Right atrium auricular region (tissue), 2 donors: ENCODE results near the gene SPOCK2. TPM values are rescaled to one million over a fixed set of nuclear protein-coding genes. Genes with fewer than 3 reads are reported as not detected.

Experiments
- DNase-seq: peaks from one replicate; pipeline ENCODE4 v3.0.0-alpha.2; 2019; ENCODE audit warnings: low spot score
- H3K27ac ChIP-seq, 2 donors: fragments of 200-600 bp; sonication (generic); 1 replicate in 1 of 2; 2 replicates in 1 of 2; pipeline ENCODE4 v1.5.1; 2016 to 2019
- H3K27me3 ChIP-seq, 2 donors: fragments of 200-600 bp; sonication (generic); one replicate each; pipeline versions ENCODE4 v1.5.1 to v1.6.0; 2017 to 2019
- H3K36me3 ChIP-seq: fragments of 200-600 bp; sonication (generic); one replicate; pipeline ENCODE4 v1.5.1; 2016
- H3K4me1 ChIP-seq, 2 donors: fragments of 200-600 bp; sonication (generic); one replicate each; pipeline versions ENCODE4 v1.5.1 to v1.6.0; 2017 to 2019
- H3K4me3 ChIP-seq, 2 donors: fragments of 200-600 bp; sonication (generic); 1 replicate in 1 of 2; 2 replicates in 1 of 2; pipeline ENCODE4 v1.5.1; 2017 to 2019; ENCODE audit warnings: mild to moderate bottlenecking in 1 of 2, moderate library complexity in 1 of 2
- H3K9me3 ChIP-seq, 2 donors: fragments of 200-600 bp; sonication (generic); one replicate each; pipeline ENCODE4 v1.5.1; 2019
- total RNA-seq, 2 donors: library from RNA; depleted of rRNA; stranded (reverse); fragments of >200 nt; gene quantifications; one replicate each; pipeline ENCODE4 v1.1.0, GENCODE V29; 2016
- TF ChIP-seq, protein P1 (sequence below), 2 donors: fragments of 200-600 bp; sonication (generic); IDR thresholded peaks; one replicate each; pipeline ENCODE4 v1.5.1; 2019; ENCODE audit warnings: antibody characterized with exemption in 2 of 2

SPOCK2 gene
- total RNA-seq, 2 donors from 2014 or later, result 19.3 to 19.8 TPM

DNA sequence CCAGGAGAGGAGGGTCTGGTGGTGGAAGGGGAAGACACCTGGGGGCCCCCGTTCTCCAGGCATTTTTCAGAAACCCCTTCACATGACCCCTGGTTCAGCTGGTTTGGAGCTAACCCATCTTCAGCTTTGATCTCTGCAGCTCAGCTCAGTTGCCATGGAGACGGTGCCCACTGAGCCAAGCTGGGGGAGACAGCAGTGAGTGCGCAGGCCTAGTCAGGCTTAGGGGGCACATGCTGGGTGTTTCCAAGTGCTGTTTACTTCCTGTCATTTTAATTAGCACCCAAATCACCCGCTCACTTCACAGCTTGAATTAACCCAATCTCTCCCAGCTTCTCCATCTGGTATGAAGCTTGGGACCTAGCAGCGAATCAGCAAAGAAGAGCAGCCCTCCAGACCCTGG, 9.0 kb downstream of the SPOCK2 start:
- Histone ChIP-seq H3K4me3 (no peak overlapping the region), H3K4me1 (no peaks in the 10 kb centered on the region), H3K36me3 (no peaks in the 10 kb centered on the region), H3K27me3 (no peaks in the 10 kb centered on the region), H3K9me3 (no peaks in the 10 kb centered on the region), H3K27ac (no peak overlapping the region)
- TF ChIP-seq, protein P1, sequence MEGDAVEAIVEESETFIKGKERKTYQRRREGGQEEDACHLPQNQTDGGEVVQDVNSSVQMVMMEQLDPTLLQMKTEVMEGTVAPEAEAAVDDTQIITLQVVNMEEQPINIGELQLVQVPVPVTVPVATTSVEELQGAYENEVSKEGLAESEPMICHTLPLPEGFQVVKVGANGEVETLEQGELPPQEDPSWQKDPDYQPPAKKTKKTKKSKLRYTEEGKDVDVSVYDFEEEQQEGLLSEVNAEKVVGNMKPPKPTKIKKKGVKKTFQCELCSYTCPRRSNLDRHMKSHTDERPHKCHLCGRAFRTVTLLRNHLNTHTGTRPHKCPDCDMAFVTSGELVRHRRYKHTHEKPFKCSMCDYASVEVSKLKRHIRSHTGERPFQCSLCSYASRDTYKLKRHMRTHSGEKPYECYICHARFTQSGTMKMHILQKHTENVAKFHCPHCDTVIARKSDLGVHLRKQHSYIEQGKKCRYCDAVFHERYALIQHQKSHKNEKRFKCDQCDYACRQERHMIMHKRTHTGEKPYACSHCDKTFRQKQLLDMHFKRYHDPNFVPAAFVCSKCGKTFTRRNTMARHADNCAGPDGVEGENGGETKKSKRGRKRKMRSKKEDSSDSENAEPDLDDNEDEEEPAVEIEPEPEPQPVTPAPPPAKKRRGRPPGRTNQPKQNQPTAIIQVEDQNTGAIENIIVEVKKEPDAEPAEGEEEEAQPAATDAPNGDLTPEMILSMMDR (IDR thresholded peaks at IDR 0.05), result no peak
- no peak for DNase-seq

DNA sequence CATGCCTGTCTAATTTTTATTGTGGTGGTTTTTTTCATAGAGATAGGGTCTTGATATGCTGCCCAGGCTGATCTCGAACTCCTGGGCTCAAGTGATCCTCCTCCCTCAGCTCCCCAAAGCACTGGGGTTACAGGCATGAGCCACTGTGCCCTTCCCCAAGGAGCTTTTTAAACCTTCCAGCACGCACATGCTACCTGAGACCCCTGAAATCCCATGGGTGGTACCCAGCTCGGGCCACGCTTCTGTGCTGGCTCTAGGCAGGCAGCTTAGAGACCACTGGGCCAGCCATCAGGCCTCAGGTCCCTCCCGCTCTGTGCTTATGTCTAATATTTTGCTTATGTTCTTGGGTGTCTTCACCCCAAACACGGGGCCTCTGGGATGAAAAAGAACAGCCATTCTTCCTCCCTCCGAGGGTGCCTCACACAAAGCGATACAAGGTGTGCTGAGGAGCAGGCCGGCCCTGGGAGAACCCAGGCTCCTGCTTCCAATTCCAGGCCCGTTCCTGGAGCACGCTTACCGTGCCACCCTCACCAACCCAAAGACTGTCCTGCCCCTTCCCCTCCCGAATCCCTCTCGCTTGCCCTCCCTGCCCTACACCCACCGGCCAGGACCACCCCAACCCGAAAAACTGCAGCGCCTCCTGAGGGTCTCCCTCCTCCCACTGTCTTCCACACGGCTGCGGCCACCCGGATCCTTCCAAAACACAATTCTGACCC, 10.9 kb downstream of the SPOCK2 start:
- no peak for DNase-seq
- H3K36me3 ChIP-seq, result no peaks in the 10 kb centered on the region
- H3K27ac ChIP-seq, result no peak overlapping the region
- peaks cover 0 to 11% of the 10 kb centered on the region in 2 donors for H3K4me1 ChIP-seq
- no peaks in the 10 kb centered on the region for H3K9me3 ChIP-seq
- TF ChIP-seq, protein P1 (IDR thresholded peaks at IDR 0.05), result no peak
- H3K4me3 ChIP-seq, result no peak overlapping the region
- no peaks in the 10 kb centered on the region for H3K27me3 ChIP-seq

DNA sequence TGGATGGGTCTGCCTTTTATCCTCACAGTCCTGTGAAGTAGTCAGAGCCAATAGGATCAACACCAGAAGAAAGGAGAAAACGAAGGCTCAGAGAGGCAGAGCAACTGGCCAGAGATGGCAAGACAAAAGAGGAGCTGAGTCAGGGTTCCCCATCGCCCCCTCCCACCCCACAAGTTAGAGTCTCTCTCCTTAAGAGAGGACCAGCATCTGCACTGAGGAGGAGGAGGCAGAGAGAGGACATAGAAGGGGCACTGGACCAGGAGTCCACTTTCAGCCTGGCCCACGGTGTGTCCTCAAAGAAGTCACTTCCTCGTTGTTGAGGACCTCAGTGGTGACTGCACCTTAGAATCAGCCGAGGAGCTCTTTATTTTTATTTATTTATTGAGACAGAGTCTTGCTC, 11.6 kb downstream of the SPOCK2 start:
- TF ChIP-seq, protein P1 (IDR thresholded peaks at IDR 0.05), result no peak
- Histone ChIP-seq H3K27ac (no peak overlapping the region), H3K4me1 (peaks cover 0 to 11% of the 10 kb centered on the region in 2 donors), H3K36me3 (no peaks in the 10 kb centered on the region), H3K9me3 (no peaks in the 10 kb centered on the region), H3K4me3 (no peak overlapping the region), H3K27me3 (no peaks in the 10 kb centered on the region)
- no peak for DNase-seq

DNA sequence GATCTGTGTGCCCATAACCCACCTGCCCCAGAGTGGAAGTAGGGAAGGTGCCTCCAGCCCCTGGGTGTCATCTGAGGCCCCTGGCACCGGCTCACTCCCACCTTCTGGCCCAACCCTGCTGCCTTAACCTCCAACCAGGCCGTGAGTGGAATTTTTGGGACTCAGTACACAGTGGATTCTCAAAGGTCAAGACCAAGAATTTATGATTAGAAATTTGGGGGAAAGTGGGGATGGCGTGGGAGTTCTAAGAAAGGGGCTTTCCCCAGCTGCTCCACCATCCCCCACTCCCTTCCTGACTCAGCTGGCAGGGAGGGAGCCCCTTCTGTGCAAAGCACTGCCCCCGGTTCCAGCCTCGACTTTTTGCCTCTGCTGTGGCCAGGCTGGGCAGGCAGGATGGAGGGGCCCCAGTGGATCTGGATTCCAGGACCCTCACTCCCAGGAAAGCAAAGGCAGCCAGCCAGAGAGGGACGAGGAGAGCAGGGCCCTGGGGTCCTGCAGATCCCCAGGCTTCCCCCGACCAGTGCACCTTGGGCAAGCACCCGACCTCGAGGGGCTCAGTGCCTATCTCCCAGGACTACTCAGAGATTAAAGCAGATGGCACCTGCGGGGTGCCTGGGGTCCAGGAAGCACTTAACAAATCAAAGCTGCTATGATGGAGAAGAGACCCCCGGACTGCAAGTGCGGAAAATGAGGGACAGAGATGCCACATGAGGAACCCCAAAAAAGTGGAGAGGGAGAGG, 12.8 kb downstream of the SPOCK2 start:
- no peaks in the 10 kb centered on the region for H3K9me3 ChIP-seq
- TF ChIP-seq, protein P1 (IDR thresholded peaks at IDR 0.05), result no peak
- H3K27me3 ChIP-seq, result no peaks in the 10 kb centered on the region
- peaks cover 0 to 11% of the 10 kb centered on the region in 2 donors for H3K4me1 ChIP-seq
- DNase-seq, result no peak
- no peak overlapping the region for H3K4me3 ChIP-seq
- no peaks in the 10 kb centered on the region for H3K36me3 ChIP-seq
- H3K27ac ChIP-seq, result no peak overlapping the region

DNA sequence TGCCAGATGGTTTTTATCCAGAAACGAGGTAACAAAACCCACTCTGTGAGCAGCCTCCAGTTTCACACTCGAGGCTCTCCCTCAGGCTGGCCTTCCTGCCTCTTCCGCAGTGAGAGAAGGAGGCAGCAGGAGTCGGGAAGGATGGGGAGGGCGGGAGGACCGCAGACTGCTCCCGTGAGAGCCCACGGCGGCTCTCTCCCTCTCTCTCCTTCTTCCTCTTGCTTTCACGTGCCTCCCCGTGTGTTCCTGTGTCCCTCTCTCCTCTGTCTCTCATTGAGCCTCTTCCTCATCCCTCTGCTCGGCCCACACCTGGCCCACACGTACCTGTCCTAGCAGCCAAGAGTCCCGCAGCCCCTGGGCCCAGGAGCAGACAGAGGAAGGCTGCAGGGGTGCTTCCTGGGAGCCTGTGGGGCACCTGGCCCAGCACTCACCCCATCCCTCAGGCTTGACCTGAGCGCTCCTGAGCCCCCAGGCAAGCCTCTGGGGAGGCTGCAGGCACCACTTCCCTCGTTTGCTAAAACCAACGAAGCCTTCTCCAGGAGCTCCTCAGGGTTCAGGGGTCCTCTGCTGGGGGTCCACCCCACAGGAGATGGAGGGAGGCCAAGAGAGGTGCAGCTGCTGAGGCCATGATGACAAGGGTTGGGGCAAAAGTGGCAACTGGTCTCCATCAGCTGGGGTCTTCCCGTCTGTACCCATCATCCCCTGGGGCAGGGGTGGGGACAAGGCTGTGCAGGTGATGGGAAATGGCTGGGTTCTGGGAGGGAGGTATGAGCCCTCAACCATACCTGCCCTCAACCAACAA, 13.6 kb downstream of the SPOCK2 start:
- Histone ChIP-seq H3K9me3 (no peaks in the 10 kb centered on the region), H3K4me3 (no peak overlapping the region), H3K27me3 (no peaks in the 10 kb centered on the region), H3K27ac (no peak overlapping the region), H3K4me1 (peaks cover 0 to 11% of the 10 kb centered on the region in 2 donors), H3K36me3 (no peaks in the 10 kb centered on the region)
- DNase-seq, result no peak
- TF ChIP-seq, protein P1 (IDR thresholded peaks at IDR 0.05), result no peak
